Dedifferentiated amniotic fluid mesenchymal stem cell (primary cell): ENCODE data around the gene MBTD1.
"Not testable (repeated sequence)": the region's sequence is repeated elsewhere in the genome, so short reads cannot be mapped to it uniquely, and the experiment has no call there.

Experiments used
- DNase-seq: peaks from one replicate; pipeline ENCODE4 v3.0.0-alpha.2; 2016; ENCODE audit errors: extremely low spot score

Gene MBTD1

GRCh38 chr17:51255673-51256072, 4.2 kb downstream of the MBTD1 start:
- no peak for DNase-seq

GRCh38 chr17:51251010-51251409, 8.8 kb downstream of the MBTD1 start:
- no peak for DNase-seq

GRCh38 chr17:51250314-51250840, 9.5 kb downstream of the MBTD1 start:
- no peak for DNase-seq

- no peak for DNase-seq
These were observed 14.3 kb downstream of the MBTD1 start for GRCh38 chr17:51245535-51245934.

GRCh38 chr17:51244041-51244440, 15.8 kb downstream of the MBTD1 start:
- no peak for DNase-seq

- DNase-seq = no peak
These were observed 19.6 kb downstream of the MBTD1 start for GRCh38 chr17:51240275-51240674.

- DNase-seq = no peak
These were observed 21.5 kb downstream of the MBTD1 start for GRCh38 chr17:51238255-51238887.

GRCh38 chr17:51234162-51234561, 25.7 kb downstream of the MBTD1 start:
- no peak for DNase-seq

GRCh38 chr17:51231999-51232398, 27.9 kb downstream of the MBTD1 start:
- no peak for DNase-seq

- DNase-seq = no peak
These were observed 29.5 kb downstream of the MBTD1 start for GRCh38 chr17:51230306-51230705.

GRCh38 chr17:51229889-51230288, 30.0 kb downstream of the MBTD1 start:
- DNase-seq = no peak

- no peak for DNase-seq
These were observed 31.7 kb downstream of the MBTD1 start for GRCh38 chr17:51228161-51228560.

GRCh38 chr17:51225523-51225922, 34.3 kb downstream of the MBTD1 start:
- DNase-seq = not testable (repeated sequence)

- DNase-seq = no peak
These were observed 35.2 kb downstream of the MBTD1 start for GRCh38 chr17:51224402-51225262.

GRCh38 chr17:51221322-51221721, 38.5 kb downstream of the MBTD1 start:
- no peak for DNase-seq

GRCh38 chr17:51217946-51218345, 41.9 kb downstream of the MBTD1 start:
- DNase-seq = no peak

GRCh38 chr17:51214920-51215319, 44.9 kb downstream of the MBTD1 start:
- DNase-seq = no peak

- no peak for DNase-seq
These were observed 56.0 kb downstream of the MBTD1 start for GRCh38 chr17:51203838-51204237.

- no peak for DNase-seq
These were observed 59.0 kb downstream of the MBTD1 start for GRCh38 chr17:51200846-51201245.

- DNase-seq = no peak
These were observed 59.6 kb downstream of the MBTD1 start for GRCh38 chr17:51200295-51200694.

- DNase-seq = no peak
These were observed 62.1 kb downstream of the MBTD1 start for GRCh38 chr17:51197754-51198153.

GRCh38 chr17:51191895-51192294, 68.0 kb downstream of the MBTD1 start:
- DNase-seq = no peak

- no peak for DNase-seq
These were observed 70.2 kb downstream of the MBTD1 start for GRCh38 chr17:51189628-51190027.
